ENCODE measurements around the gene PPP1R12C. TPM values are rescaled to one million over a fixed set of nuclear protein-coding genes. Genes with fewer than 3 reads are reported as not detected.

Gene PPP1R12C
- total RNA-seq, 1 donor from 2014 or later, result 62.9 TPM

- TF ChIP-seq CTCF (IDR thresholded peaks at IDR 0.05; ENCODE audit: insufficient read depth, low read length, poor library complexity, severe bottlenecking), result no peak
- H3K36me3 ChIP-seq (ENCODE audit: control insufficient read depth, insufficient read depth, low read length), result peaks cover 4% of the 10 kb centered on the region
These were observed 73.2 kb downstream of the PPP1R12C start for GRCh38 chr19:55044286-55044685.

GRCh38 chr19:55042688-55043087 lies 74.7 kb downstream of the PPP1R12C start:
- Histone ChIP-seq H3K27me3 (ENCODE audit: control insufficient read depth, insufficient read depth, low read length) (no peaks in the 10 kb centered on the region), H3K36me3 (ENCODE audit: control insufficient read depth, insufficient read depth, low read length) (peaks cover 4% of the 10 kb centered on the region), H3K4me3 (ENCODE audit: low read depth, low read length) (no peak overlapping the region)
- DNase-seq (ENCODE audit: low read depth), result no peak
- TF ChIP-seq CTCF (IDR thresholded peaks at IDR 0.05; ENCODE audit: insufficient read depth, low read length, poor library complexity, severe bottlenecking), result no peak

More at GRCh38 chr19:55044286-55044685, 73.2 kb downstream of the PPP1R12C start:
- Histone ChIP-seq H3K27me3 (ENCODE audit: control insufficient read depth, insufficient read depth, low read length) (no peaks in the 10 kb centered on the region), H3K4me3 (ENCODE audit: low read depth, low read length) (no peak overlapping the region)
- no peak for DNase-seq (ENCODE audit: low read depth)

- Histone ChIP-seq H3K4me3 (ENCODE audit: low read depth, low read length) (no peak overlapping the region), H3K36me3 (ENCODE audit: control insufficient read depth, insufficient read depth, low read length) (peaks cover 4% of the 10 kb centered on the region), H3K27me3 (ENCODE audit: control insufficient read depth, insufficient read depth, low read length) (no peaks in the 10 kb centered on the region)
- no peak for TF ChIP-seq CTCF (IDR thresholded peaks at IDR 0.05; ENCODE audit: insufficient read depth, low read length, poor library complexity, severe bottlenecking)
- DNase-seq (ENCODE audit: low read depth), result no peak
These were observed 75.1 kb downstream of the PPP1R12C start for GRCh38 chr19:55042344-55042678.

GRCh38 chr19:55041627-55042343 lies 75.7 kb downstream of the PPP1R12C start:
- H3K27me3 ChIP-seq (ENCODE audit: control insufficient read depth, insufficient read depth, low read length), result no peaks in the 10 kb centered on the region
- peaks cover 3% of the 10 kb centered on the region for H3K36me3 ChIP-seq (ENCODE audit: control insufficient read depth, insufficient read depth, low read length)
- DNase-seq (ENCODE audit: low read depth), result no peak
- no peak for TF ChIP-seq CTCF (IDR thresholded peaks at IDR 0.05; ENCODE audit: insufficient read depth, low read length, poor library complexity, severe bottlenecking)
- H3K4me3 ChIP-seq (ENCODE audit: low read depth, low read length), result no peak overlapping the region

- Histone ChIP-seq H3K36me3 (ENCODE audit: control insufficient read depth, insufficient read depth, low read length) (peaks cover 3% of the 10 kb centered on the region), H3K27me3 (ENCODE audit: control insufficient read depth, insufficient read depth, low read length) (no peaks in the 10 kb centered on the region), H3K4me3 (ENCODE audit: low read depth, low read length) (no peak overlapping the region)
- DNase-seq (ENCODE audit: low read depth), result no peak
- no peak for TF ChIP-seq CTCF (IDR thresholded peaks at IDR 0.05; ENCODE audit: insufficient read depth, low read length, poor library complexity, severe bottlenecking)
These were observed 76.2 kb downstream of the PPP1R12C start for GRCh38 chr19:55041244-55041626.

Other genes with a start within 250 kb of the PPP1R12C start
- gene FCAR, start 243.4 kb downstream of the PPP1R12C start, total RNA-seq, result not detected in 2 replicates
- gene NCR1, start 211.5 kb downstream of the PPP1R12C start, total RNA-seq, result not detected in 2 replicates
- not detected in 2 replicates for gene NLRP7, start 170.1 kb downstream of the PPP1R12C start, total RNA-seq
- 27.5 and 32.5 TPM in 2 replicates for gene NLRP2, start 151.3 kb downstream of the PPP1R12C start, total RNA-seq
- gene GP6, start 79.4 kb downstream of the PPP1R12C start, total RNA-seq, result 0.33 TPM in 1 of 2 replicates, not detected in the other
- 16.6 and 23.4 TPM in 2 replicates for gene RDH13, start 54.5 kb downstream of the PPP1R12C start, total RNA-seq
- 30.5 and 33.8 TPM in 2 replicates for gene EPS8L1, start 41.8 kb downstream of the PPP1R12C start, total RNA-seq
- 5.8 and 7.1 TPM in 2 replicates for gene TNNT1, start 31.6 kb upstream of the PPP1R12C start, total RNA-seq
- 2.7 and 4.7 TPM in 2 replicates for gene TNNI3, start 40.1 kb upstream of the PPP1R12C start, total RNA-seq
- gene DNAAF3, start 49.0 kb upstream of the PPP1R12C start, total RNA-seq, result 0.21 and 1.3 TPM in 2 replicates
- 0.17 TPM in 1 of 2 replicates, not detected in the other for gene SYT5, start 62.7 kb upstream of the PPP1R12C start, total RNA-seq
- 0.55 and 2.1 TPM in 2 replicates for gene PTPRH, start 91.9 kb upstream of the PPP1R12C start, total RNA-seq
- 2.3 and 7.5 TPM in 2 replicates for gene TMEM86B, start 111.1 kb upstream of the PPP1R12C start, total RNA-seq
- gene PPP6R1, start 141.4 kb upstream of the PPP1R12C start, total RNA-seq, result 41.5 and 51.3 TPM in 2 replicates
- gene HSPBP1, start 162.5 kb upstream of the PPP1R12C start, total RNA-seq, result 64.3 and 77.8 TPM in 2 replicates
- 4.7 and 6.0 TPM in 2 replicates for gene BRSK1, start 166.4 kb upstream of the PPP1R12C start, total RNA-seq
- gene TMEM150B, start 207.7 kb upstream of the PPP1R12C start, total RNA-seq, result not detected in 2 replicates
- 9.6 and 11.9 TPM in 2 replicates for gene KMT5C, start 222.2 kb upstream of the PPP1R12C start, total RNA-seq
- 0.14 and 0.29 TPM in 2 replicates for gene COX6B2, start 237.1 kb upstream of the PPP1R12C start, total RNA-seq
- 0.07 TPM in 1 of 2 replicates, not detected in the other for gene GARIN5B, start 245.6 kb upstream of the PPP1R12C start, total RNA-seq